Tibial artery (tissue), 4 donors: Measurements from ENCODE around the gene SMIM10L2A.

Experiments
- DNase-seq, 2 donors: peaks; one replicate each; pipeline ENCODE4 v3.0.0-alpha.2; 2019
- H3K27ac ChIP-seq, 2 donors: fragments of 200-600 bp; sonication (generic) in 1 of 2; 1 replicate in 1 of 2; 2 replicates in 1 of 2; pipeline ENCODE4 v1.5.1; 2018 to 2019; ENCODE audit warnings: mild to moderate bottlenecking in 1 of 2
- H3K27me3 ChIP-seq, 2 donors: fragments of 200-600 bp; sonication (generic) in 1 of 2; one replicate each; pipeline versions ENCODE4 v1.5.1 to v1.6.0; 2016 to 2019
- H3K36me3 ChIP-seq, 3 donors: fragments of 200-600 bp; sonication (generic) in 2 of 3; one replicate each; pipeline ENCODE4 v1.5.1; 2016 to 2019; ENCODE audit warnings: mild to moderate bottlenecking in 2 of 3
- H3K4me1 ChIP-seq, 4 donors: fragments of 200-600 bp; sonication (generic) in 2 of 4; 1 replicate in 3 of 4; 2 replicates in 1 of 4; pipeline ENCODE4 v1.5.1; 2016 to 2019
- H3K4me3 ChIP-seq, 2 donors: fragments of 200-600 bp; sonication (generic) in 1 of 2; 1 replicate in 1 of 2; 2 replicates in 1 of 2; pipeline ENCODE4 v1.5.1; 2018 to 2019; ENCODE audit warnings: mild to moderate bottlenecking in 2 of 2
- H3K9me3 ChIP-seq, 3 donors: fragments of 200-600 bp; sonication (generic) in 1 of 3; one replicate each; pipeline ENCODE4 v1.5.1; 2016 to 2019
- intact Hi-C: fragments of 100-400 bp; cut with DNase I; formaldehyde crosslinking; loops from one replicate; pipeline ENCODE4 v1.15.0; 2023; ENCODE audit warnings: low total_unique reads
- TF ChIP-seq, protein P1 (sequence below), 2 experiments: fragments of 200-600 bp in 1 of 2; fragments of 450-650 bp in 1 of 2; IDR thresholded peaks; one replicate each; pipeline ENCODE4 v1.5.1; 2017 to 2019; ENCODE audit warnings: antibody characterized with exemption in 2 of 2, mild to moderate bottlenecking in 1 of 2, moderate library complexity in 1 of 2

The SMIM10L2A gene

DNA sequence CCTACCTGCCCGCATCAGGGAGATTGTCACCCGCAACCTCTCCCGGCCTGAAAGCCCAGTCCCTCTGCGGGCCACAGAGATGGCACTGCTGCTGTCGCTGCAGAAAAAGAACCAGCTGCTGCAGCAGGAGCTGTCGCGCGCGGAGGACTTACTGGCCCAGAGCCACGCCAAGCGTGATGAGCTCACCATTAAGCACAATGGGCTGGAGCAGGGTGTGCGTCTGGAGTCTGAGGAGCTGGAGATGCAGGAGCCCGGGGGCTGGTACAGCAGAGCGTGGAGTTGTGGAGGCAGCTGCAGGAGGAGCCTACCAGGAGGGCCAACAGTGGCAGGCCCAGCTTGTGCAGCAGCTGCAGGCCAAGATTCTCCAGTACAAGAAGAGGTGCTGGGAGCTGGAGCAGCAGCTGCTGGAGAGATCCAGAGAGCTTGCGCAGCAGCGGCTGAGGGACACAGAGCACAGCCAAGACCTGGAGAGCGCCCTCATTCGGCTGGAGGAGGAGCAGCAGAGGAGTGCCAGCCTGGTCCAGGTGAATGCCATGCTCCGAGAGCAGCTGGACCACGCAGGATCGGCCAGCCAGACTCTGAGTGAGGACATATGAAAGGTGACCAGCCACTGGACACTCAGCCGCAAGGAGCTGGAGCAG, 11.3 kb downstream of the SMIM10L2A start:
- H3K27me3 ChIP-seq: no peaks in the 10 kb centered on the region
- no peaks in the 10 kb centered on the region for H3K36me3 ChIP-seq
- no peak for DNase-seq
- no peaks in the 10 kb centered on the region for H3K9me3 ChIP-seq
- intact Hi-C loops: no loop called here
- H3K4me3 ChIP-seq: no peak overlapping the region
- TF ChIP-seq, protein P1, sequence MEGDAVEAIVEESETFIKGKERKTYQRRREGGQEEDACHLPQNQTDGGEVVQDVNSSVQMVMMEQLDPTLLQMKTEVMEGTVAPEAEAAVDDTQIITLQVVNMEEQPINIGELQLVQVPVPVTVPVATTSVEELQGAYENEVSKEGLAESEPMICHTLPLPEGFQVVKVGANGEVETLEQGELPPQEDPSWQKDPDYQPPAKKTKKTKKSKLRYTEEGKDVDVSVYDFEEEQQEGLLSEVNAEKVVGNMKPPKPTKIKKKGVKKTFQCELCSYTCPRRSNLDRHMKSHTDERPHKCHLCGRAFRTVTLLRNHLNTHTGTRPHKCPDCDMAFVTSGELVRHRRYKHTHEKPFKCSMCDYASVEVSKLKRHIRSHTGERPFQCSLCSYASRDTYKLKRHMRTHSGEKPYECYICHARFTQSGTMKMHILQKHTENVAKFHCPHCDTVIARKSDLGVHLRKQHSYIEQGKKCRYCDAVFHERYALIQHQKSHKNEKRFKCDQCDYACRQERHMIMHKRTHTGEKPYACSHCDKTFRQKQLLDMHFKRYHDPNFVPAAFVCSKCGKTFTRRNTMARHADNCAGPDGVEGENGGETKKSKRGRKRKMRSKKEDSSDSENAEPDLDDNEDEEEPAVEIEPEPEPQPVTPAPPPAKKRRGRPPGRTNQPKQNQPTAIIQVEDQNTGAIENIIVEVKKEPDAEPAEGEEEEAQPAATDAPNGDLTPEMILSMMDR (IDR thresholded peaks at IDR 0.05): no peak
- no peak overlapping the region for H3K27ac ChIP-seq
- H3K4me1 ChIP-seq: no peaks in the 10 kb centered on the region

DNA sequence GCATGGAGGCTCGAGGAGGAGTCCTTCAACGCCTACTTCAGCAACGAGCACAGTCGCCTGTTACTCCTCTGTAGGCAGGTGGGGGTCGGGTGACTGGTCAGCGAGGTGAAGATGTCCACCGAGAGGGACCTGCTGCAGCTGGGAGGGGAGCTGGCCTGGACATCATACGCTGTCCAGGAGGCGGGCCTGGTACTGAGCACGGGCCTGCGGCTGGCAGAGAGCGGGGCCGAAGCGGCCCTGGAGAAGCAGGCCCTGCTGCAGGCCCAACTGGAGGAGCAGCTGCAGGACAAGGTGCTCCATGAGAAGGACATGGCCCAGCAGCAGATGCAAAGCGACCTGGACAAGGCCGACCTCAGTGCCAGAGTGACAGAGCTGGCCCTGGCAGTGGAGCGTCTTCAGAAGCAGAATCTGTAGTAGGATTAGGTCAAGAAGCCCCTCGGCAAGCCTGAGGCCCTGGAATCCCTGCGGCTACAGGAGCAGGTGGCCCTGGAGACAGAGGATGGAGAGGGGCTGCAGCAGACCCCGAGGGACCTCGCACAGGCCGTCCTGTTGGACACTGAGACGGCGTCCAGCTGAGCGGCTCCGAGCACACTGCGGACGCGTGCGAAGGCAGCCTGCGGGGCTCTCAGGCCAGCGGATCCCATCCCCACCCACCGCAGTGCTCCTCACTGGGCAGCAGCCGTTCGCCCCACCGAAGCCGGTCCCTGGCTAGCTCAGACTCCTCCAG, 11.9 kb downstream of the SMIM10L2A start:
- intact Hi-C loops: no loop called here

DNA sequence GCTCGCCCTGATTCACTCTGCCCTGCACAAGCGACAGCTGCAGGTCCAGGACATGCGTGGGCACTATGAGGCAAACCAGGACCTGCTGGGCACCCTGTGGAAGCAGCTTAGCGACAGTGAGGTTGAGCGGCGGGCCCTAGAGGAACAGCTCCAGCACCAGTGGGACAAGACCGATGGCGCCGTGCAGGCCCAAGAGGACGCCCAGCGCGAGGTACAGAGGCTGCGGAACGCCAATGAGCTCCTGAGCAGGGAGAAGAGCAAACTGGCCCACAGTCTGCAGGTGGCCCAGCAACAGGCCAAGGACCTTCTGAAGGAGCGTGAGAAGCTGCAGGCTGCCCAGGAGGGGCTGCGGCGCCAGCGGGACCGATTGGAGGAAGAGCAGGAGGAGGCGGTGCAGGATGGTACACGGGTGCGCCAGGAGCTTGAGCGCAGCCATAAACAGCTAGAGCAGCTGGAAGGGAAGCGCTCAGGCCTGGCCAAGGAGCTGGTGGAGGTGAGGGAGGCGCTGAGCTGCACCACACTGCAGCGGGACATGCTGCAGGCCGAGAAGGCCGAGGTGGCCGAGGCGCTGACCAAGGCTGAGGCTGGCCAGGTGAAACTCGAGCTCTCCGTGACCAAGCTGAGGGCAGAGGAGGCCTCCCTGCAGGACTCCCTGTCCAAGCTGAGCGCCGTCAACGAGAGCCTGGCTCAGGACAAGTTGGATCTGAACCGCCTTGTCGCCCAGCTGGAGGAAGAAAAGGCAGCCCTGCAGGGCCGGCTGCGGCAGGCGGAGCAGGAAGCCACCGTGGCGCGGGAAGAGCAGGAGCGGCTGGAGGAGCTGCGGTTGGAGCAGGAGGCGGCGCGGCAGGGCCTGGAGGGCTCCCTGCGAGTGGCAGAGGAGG, 12.8 kb downstream of the SMIM10L2A start:
- TF ChIP-seq, protein P1 (IDR thresholded peaks at IDR 0.05): no peak
- Histone ChIP-seq H3K9me3 (no peaks in the 10 kb centered on the region), H3K27ac (no peak overlapping the region), H3K36me3 (no peaks in the 10 kb centered on the region), H3K4me3 (no peak overlapping the region), H3K27me3 (no peaks in the 10 kb centered on the region), H3K4me1 (no peaks in the 10 kb centered on the region)
- intact Hi-C loops: no loop called here
- DNase-seq: no peak

More for the DNA sequence above, 11.9 kb downstream of the SMIM10L2A start:
- Histone ChIP-seq H3K4me3 (no peak overlapping the region), H3K4me1 (no peaks in the 10 kb centered on the region), H3K36me3 (no peaks in the 10 kb centered on the region), H3K27me3 (no peaks in the 10 kb centered on the region), H3K27ac (no peak overlapping the region), H3K9me3 (no peaks in the 10 kb centered on the region)
- TF ChIP-seq, protein P1 (IDR thresholded peaks at IDR 0.05): no peak
- DNase-seq: no peak

DNA sequence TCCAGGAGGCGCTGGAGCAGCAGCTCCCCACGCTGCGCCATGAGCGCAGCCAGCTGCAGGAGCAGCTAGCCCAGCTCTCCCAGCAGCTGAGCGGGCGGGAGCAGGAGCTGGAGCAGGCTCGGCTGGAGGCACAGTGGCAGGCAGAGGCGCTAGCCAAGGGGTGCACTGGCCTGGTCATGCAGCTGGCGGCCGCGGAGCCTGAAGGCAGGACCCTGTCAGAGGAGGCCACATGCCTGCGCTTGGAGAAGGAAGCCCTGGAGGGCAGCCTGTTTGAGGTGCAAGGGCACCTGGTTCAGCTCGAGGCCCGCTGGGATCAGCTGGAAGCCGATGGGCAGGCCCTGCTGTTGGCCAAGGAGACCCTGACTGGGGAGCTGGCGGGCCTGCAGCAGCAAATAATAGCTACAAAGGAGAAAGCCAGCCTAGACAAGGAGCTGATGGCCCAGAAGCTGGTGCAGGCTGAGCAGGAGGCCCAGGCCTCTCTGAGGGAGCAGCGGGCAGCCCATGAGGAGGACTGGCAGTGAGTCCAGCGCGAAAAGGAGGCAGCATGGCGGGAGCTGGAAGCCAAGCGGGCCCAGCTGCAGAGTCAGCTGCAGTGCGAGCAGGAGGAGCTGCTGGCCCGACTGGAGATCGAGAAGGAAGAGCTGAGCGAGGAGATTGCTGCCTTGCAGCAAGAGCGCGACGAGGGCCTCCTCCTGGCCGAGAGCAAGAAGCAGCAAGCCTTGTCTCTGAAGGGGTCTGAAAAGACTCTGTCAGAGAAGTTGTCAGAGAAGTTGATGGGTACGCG, 13.6 kb downstream of the SMIM10L2A start:
- intact Hi-C loops: no loop called here

More for the DNA sequence above, 13.6 kb downstream of the SMIM10L2A start:
- Histone ChIP-seq H3K9me3 (no peaks in the 10 kb centered on the region), H3K4me3 (no peak overlapping the region), H3K36me3 (no peaks in the 10 kb centered on the region), H3K4me1 (no peaks in the 10 kb centered on the region), H3K27me3 (no peaks in the 10 kb centered on the region), H3K27ac (no peak overlapping the region)
- TF ChIP-seq, protein P1 (IDR thresholded peaks at IDR 0.05): no peak
- DNase-seq: no peak
